SIG-M5 (cell line): ENCODE measurements around the gene ATAD2B.
"Not testable (repeated sequence)": the region's sequence is repeated elsewhere in the genome, so short reads cannot be mapped to it uniquely, and the experiment has no call there.

Experiments
- DNase-seq: peaks from one replicate; lab custom pipeline; 2025; lab: John Stamatoyannopoulos, UW

Gene ATAD2B

DNA sequence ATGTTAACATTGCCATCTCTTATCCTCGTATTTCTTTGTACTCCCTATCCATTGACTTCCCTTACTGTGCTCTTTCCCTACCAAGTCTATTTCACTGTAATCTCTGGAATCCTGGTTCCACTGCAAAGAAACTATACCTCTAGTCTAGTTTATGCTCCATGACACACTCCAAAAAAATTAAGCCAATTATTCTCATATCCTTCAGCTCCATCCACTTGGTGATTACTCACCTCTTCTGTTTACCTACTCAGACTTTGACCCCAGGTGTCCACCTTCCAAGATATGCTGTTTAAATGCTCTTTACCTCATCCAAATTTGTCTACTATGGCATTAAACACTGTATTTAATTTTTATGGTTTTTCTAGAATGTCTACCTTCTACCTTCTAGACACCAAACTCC lies 137.9 kb downstream of the ATAD2B start:
- DNase-seq, result no peak

DNA sequence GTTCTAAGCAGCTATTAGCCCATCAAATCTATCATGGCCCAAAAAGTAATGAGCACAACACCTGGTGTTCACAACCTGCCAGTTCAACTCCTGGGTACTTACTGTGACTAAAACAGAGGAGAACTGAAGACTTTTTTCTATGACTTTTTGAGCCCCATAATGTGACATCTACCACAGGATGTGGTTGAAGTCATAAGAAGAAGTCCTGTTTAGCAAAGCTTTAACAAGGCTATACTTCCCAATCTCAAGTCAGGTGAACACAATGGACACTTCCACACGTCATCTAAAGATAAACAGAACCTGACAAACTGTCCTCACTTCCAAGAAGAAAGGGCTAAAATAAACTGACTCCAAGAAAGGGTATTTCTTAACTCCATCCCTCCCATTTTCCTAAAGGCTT lies 138.8 kb downstream of the ATAD2B start:
- DNase-seq, result no peak

DNA sequence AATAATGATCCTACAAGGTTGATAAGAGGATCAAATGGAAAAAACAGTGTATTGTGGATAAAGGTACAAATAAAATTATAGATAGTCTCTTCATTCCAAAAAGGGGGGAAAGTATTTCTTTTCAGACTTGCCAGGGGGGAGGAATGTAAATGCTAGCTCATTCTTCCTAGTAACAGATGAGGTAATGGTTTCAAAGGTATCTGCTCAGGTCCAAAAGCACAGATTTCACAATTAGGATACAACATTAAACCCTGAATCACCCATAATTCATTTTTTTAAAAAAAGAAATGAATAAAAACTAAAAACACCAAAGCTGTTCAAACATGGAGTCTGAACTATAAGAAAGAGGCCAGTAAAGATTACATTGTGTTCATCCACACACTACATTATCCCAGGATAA lies 142.0 kb downstream of the ATAD2B start:
- no peak for DNase-seq

DNA sequence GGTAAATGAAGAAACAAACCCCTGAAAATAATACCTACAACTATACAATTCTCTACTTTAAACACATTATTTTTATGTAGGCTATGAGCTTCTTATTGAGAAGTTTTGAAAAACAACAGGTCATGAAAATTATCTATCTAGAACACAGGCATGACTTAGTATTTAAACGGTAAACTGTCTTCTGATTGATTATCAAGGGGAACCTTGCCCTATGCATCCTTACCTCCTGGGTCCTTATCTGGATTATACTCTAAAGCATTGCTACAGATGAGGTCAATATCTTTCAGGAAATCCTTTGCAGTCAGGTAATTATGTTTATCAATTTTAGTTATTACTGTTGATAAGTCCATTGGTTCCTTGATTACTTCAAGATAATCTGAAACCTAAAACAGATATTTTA lies 144.3 kb downstream of the ATAD2B start:
- DNase-seq, result no peak

DNA sequence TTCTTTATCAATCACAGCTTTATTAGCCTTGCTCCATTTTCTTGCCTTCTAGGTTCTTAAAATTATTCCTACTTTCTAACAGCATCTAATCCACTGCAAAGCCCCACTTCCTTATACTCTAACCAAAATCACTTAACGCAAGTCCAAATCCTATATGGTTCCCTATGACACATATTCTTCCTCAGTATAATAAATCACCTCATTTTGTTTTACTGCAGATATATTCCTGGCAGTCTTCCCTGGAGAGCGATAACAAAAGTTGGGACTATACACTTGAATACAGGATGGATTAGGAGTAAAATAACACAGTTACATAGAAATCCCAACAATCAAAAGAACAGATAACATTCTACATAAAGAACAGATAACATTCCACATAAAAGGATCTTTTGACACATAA lies 144.8 kb downstream of the ATAD2B start:
- no peak for DNase-seq

DNA sequence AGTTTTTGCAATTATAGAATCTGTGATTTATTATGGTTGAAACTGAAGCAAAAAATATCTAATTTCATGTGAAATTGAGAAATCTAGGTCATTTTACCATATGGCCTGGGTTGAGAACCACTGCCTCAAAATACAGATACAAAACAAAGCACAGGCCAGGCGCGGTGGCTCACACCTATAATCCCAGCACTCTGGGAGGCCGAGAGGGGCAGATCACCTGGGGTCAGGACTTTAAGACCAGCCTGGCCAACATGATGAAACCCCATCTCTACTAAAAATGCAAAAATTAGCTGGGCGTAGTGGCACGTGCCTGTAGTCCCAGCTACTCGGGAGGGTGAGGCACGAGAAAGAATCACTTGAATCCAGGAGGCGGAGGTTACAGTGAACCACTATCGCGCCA lies 146.5 kb downstream of the ATAD2B start:
- DNase-seq, result not testable (repeated sequence)

DNA sequence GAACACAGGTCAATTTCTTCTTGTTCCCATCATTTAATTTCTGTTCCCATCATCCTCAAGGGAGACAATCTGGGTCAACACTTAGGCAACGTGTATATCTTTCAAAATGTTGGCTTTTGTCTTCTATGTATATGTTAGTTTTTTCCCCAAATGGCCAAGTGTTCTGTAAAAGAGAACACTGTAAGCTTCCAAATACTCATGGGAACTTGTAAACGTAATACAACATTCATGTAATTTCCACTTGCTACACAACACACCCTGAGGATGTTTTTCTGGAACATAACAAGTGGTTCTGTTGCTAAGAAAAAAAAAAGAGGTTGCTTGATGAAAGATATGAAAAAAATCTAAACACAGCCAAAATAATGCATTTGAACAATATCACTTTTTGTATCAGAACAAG lies 149.1 kb downstream of the ATAD2B start:
- no peak for DNase-seq

DNA sequence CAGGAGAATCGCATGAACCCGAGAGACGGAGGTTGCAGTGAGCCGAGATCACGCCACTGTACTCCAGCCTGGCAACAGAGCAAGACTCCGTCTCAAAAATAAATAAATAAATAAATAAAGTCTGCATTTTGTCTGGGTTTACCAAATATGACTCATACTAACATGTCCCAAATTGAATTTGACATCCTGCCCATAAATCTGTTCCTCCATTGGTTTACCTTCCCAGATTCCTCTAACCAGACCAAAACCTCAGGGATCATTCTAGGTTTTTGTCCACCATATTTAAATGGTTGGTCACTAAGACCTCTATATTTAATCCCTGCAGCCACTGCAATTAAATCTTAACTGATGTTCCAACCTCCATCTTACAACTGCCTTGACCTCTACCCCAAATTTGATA lies 150.9 kb downstream of the ATAD2B start:
- DNase-seq, result no peak

DNA sequence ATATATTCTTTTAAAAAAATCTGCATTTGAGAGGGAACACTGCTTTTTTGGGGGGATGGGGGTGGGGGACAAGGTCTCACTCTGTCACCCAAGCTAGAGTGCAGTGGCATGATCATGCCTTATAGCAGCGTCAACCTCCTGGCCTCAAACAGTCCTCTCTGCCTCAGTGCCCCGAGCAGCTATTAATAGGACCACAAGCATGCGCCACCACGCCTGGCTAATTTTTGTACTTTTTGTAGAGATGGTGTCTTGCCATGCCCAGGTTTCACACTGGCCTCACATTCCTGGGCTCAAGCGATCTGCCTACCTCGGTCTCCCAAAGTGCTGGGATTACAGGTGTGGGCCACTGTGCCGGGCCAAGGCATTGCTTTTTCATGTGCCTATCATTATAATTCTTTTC lies 154.2 kb downstream of the ATAD2B start:
- no peak for DNase-seq

DNA sequence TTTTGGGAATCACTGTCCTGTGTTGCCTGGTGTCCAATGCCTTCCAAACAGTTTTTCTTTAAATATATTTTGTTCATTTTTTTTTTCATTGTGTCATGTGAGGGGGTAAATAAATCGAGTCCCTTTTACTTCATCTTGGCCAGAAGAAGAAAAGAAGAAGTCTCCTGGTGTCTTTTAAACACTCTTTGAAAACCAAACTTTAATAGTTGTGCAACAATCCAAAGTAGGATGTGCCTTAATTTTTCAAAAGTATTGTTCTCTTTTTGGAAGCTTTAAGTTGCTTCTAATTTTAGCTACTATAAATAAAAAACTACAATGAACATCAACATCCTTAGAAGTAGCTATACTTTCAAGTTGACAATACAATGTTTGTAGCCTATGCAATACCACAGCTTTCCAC lies 154.9 kb downstream of the ATAD2B start:
- DNase-seq, result no peak

DNA sequence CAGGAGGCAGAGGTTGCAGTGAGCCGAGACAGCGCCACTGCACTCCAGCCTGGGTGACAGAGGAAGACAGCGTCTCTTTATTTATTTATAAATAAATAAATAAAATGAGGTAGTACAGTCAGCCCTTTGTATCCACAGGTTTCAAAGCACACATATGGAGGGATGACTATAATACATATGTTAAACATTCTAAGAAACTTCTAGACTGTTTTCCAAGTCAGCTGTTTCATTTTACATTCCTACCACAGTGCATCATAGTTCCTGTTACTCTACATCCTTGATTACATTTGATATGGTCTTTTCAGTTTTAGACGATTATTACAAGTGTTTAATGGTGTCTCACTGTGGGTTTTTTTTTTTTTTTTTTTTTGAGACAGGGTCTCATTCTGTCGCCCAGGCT lies 157.6 kb downstream of the ATAD2B start:
- DNase-seq, result no peak

DNA sequence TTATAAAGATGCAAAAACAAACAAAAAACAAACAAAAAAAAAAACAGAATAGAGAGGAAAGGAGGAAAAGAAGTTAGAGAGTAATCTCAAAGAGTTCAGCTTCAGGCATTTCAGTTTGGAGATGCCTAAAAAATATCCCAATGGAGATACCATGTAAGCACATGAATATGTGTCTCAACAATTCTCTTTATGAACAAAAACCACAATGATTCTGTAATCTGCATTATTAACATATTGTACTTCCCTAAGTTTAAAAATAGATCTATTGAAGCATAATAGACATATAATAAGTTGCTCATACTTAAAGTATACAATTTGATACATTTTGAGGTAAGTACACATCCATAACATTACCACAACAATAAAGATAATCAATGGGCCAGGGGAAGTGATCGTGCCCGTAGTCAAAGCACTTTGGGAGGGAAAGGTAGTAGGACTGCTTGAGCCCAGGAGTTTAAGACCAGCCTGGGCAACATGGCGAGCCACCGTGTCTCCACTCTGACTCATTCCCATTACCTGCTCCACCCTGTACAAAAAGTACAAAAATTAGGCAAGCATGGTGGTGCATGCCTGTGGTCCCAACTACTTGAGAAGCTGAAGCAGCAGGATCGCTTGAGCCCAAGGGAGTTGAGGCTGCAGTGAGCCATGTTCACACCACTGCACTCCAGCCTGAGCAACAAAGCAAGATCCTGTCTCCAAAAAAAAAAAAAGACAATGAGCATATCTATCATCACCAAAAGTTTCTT lies 158.9 kb downstream of the ATAD2B start:
- no peak for DNase-seq

DNA sequence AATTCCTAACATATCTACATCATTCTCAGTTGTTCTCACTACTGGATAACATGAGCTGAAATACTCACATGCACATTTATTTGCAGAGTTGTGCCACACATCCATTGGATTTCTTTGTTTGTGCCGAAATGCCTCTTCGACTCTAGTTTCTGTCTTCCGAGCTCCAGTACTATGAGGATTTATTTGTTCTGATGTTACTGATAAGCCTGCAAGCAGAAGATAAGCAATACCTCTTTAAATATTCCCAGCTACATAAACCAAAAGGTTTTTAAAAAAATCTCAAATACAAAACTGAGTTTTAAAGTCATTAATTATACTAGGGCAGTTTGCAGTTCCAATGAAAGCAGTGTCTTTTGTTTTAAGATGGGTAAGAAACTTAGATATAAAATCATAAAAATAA lies 164.8 kb downstream of the ATAD2B start:
- DNase-seq, result no peak

DNA sequence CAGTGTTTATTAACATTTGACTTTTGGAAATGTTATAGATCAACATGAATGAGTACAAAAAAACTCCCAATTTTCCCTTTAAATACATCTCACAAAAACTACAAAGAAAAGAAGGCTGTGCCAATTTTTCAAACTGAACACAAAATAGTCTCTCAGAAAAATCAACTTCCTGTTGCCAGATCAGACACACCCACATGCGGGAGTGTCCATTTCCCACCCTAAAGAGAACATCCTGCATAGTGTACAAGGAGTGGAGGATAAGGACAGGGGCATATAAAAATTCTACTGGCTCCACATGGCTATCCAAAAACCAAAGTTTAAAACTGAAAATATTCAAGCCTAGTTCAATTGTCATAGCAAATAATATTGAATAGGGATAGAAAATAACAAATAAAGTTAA lies 165.3 kb downstream of the ATAD2B start:
- DNase-seq, result no peak

DNA sequence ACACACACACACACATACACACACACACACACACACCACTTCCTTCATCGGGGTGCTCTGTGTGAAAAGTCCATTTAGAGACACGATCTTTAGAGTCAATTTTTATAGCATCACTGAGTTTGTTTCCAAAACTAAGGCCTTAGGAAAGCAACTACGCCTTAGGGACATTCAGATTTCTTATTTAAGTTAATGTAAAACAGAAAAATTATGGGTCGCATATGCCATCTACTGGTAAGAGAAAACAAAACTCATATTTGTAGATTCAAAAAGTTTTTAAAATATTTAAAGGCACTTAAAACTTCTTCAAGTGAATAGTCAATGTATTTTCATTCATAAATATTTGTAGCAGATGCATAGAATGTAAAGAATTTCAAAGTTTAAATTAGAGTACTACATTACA lies 166.2 kb downstream of the ATAD2B start:
- DNase-seq, result no peak

DNA sequence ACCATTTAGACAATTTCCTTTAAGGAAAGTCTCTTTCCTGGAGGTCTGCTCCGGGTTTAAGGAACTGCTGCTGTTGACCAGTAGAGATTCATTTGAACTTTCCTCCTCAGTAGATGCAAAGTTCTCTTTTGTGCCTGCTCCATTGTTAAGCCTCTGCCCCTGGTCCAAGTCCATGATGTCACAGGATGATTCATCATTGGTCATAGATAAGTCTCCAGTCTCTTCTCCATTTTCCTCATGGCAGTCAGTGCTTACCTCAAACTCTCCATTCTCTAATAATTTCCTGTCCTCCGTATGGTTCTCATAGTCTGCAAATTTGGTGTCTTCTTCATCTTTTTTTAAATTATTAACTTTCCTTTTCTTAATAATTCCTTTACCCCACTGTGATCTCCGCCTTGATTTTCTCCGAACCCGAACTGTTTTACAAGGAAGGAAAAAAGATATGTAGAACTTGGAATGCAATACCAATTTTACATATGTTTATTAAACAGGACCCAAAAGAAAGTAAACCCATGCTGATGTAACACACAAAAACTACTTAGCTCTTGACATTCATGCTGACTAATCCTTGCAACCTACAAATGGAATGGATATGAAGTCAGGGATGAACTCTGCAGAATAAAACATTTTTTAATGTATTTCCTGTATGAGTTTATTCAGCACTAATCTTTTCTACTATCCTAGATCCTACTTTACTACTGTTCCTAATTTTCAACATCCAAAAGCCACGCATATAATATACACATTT lies 169.1 kb downstream of the ATAD2B start:
- no peak for DNase-seq

DNA sequence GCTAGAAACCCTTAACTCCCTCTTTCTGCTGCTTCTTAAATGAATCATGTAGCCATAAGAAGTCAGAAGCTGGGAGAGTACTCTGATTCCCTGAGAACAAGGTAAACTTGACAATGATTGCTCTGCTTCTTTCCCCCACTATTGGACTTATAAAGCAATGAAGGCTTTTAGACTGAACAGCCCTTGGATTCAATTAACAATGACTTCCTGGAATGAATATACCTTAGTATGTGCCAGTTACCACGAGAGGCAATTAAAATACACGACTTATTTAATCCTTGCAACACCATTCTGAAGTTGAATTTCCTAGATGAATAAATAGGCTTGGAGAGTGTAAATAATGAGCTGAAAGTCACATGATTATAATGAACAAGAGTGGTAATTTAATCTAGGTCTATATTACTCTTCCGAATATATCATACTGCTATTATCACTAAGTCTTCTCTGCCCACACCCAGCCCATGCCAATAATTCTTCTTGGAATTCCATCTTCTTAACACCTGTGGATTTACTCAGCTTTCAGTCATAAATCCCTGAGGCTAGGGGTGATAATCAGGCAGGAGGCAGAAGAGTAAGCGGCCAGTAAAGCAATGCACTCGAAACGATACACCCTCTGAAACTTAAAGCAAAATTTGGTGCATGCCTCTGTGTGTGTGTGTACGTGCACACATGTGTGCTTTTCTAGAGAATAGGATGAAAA lies 170.2 kb downstream of the ATAD2B start:
- DNase-seq, result no peak

DNA sequence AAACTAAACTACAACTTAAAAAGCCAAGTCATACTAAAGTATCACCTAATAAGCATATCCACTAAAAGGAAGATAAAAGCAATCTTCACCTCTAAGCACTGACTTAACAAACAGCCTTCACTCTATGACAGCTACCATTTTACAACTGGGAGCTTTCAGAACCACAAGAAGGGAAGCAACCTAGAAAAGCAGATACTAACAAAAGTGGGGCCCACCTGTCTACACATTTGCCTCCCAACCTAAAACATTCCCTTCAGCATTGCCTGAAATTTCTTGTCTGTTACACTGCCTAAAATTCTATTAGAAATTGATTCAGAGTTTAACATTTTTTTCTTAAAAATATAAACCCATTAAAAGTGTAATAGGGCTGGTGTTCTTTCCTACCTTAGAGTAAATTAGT lies 172.0 kb downstream of the ATAD2B start:
- DNase-seq, result no peak

DNA sequence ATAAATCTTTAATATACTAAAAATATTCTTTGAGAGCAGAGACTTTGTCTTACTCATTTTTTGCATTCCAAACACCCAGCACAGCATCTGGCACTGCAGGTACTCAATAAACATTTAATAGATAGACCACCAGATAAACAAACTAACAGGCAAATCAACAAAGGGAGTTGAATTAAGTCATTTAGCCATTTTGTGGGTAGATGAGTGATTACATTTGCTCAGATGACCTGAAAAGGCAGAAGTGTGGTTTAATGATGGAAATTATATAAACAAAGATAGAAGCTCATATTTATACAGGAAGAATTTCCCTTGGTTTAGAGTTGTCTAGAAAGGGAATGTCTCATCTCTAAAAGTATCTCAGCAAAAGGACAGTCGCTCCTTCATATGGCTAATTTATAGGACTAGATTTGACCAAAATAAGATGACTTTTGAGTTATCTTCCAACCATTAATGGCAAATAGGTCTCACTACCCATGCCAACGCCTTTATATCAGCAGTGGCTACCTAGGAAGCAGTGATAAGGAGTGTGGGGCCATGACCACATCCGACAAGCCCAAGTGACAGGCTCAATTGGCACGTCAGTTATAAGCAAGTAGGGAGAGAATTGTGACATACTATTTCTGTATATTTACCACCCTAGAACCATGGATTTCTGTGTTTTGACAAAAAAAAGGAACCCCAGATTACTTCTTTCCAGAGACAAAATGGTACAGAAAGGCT lies 173.5 kb downstream of the ATAD2B start:
- no peak for DNase-seq

DNA sequence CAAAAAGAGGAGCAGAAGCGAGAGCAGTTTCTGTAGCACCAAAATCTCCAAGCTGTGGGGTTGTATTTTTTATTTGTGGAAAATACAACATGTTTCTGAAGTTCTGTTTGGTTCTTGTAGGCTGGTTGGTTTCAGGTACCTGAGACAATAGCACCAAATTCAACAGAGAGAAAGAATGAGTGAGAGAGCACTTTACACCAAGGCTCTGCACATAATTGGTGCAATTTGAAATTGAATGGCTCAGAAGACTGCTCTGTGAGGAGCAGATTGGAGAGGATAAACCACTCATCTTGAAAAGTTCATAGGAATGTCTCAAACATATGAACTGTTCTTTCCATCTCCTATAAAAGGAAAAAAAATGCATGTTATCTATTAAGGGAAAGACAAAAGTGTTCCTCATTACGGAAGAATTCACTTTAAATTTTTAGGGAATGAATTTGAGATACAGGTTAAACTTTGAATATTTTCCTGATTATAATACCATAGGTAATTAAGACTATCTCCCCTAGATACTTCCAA lies 175.1 kb downstream of the ATAD2B start:
- DNase-seq, result no peak

DNA sequence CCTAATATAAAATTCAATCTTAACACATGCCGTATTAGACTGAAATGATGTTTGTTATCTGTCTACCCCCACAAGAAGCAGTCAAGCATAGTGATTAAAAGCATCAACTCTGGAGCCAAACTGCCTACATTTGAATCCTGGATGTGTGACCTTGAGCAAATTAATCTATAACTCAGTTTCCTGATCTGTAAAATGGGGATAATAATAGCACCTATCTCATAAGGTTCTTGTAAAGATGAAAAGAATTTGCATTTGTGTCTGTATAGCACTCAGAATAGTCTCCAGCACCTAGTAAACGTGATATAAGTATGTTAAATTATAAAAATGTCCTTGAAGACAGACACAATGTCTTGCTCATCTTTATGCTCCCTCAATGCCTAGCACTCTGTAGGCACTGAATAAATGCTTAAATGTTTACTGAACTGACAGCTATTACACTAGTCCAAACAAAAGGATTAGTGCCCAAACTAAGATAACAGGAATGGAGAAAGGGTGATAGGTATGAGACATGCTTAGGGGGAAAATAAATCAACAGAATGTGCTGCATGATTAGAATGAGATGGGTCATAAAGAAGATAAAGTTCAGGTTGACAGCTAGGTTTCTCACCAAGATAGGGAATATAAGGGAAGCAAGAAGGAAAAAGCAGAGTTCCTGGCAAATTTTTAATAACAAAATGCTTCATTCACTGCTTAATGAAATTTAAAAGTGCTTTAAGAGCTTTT lies 180.6 kb downstream of the ATAD2B start:
- no peak for DNase-seq

DNA sequence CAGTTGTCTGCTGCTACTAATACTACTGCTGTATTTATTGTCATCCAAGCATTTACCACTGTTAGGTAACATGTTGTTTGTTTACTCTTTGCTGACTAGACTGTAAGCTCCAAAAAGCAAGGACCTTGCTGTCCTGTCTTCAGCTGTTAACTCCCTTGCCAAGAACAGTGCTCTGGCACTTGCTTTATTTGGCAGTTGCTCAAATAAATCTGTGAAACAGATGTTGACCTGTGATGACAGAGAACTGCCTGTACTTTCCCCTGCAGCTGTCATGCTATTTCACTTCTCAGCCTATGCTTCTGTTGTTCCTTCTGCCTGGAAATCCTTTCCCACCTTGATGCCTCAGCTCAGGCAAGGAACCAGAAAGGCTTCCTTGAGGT lies 181.2 kb downstream of the ATAD2B start:
- no peak for DNase-seq
